Measurements from ENCODE around the gene VPS13A.

DNA sequence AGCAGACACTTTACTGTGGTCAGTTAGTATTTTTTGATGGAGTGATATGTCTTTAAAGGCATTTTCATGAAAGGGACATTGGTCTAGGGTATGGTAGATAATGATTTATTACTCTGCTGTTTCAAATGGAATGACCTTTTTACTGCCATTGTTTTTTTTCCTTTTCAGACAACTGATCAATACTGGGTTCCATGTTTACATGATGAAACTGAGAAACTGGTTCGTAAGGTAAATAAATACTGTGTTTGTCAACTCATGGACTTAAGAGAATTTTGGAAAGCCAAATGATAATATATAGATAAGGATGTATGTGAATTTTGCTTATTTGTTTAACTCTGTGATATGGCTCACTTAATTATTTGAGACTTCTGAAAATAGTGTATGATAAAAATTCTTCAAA lies 35.5 kb downstream of the VPS13A start:
- TF ChIP-seq, protein P1, sequence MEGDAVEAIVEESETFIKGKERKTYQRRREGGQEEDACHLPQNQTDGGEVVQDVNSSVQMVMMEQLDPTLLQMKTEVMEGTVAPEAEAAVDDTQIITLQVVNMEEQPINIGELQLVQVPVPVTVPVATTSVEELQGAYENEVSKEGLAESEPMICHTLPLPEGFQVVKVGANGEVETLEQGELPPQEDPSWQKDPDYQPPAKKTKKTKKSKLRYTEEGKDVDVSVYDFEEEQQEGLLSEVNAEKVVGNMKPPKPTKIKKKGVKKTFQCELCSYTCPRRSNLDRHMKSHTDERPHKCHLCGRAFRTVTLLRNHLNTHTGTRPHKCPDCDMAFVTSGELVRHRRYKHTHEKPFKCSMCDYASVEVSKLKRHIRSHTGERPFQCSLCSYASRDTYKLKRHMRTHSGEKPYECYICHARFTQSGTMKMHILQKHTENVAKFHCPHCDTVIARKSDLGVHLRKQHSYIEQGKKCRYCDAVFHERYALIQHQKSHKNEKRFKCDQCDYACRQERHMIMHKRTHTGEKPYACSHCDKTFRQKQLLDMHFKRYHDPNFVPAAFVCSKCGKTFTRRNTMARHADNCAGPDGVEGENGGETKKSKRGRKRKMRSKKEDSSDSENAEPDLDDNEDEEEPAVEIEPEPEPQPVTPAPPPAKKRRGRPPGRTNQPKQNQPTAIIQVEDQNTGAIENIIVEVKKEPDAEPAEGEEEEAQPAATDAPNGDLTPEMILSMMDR (IDR thresholded peaks at IDR 0.05): no peak
- TF ChIP-seq POLR2A (IDR thresholded peaks at IDR 0.05): no peak

Data from thyroid gland (tissue), 4 donors.